HG02798 (cell line): ENCODE measurements around the gene APOOL.
"Not testable (repeated sequence)": the region's sequence is repeated elsewhere in the genome, so short reads cannot be mapped to it uniquely, and the experiment has no call there.

Experiments used
- ATAC-seq: cut with Tn5 transposase; IDR thresholded peaks from one replicate; pipeline ENCODE4 v1.9.1; 2021; ENCODE audit warnings: mild to moderate bottlenecking; ENCODE audit not compliant: unreplicated experiment, poor library complexity

APOOL gene

DNA sequence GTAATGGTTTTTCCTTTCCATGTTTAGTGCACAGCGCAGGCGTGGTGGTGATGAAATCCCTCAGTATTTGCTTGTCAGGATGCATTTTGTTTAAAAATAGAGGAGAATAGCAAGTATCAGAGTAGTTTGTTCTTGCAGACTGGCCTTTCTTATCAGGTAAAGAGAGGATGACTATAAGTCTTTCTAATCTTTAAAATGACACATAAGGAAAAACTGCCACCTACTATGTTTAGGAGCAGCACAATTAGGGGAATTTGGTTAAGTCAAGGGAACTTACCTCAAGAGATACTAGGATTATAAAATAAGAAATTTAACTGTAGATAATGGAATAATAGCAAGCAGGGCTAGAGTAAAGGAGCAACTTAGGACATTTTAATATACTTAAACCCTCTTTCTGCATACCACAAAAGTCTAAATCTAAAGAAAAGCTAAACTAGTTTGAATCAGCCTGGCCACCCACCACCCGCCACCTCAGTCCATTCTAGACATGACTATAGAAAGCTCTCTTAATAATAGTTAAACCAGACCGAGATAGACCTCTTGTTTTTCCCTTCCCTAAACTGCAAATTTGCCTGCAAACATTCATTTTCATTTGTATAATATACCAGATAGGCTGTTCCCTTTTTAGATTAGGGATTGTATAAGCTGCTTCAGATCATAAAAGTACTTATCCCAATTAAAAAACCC is 62.0 kb downstream of the APOOL start:
- peak; percentile 83 for ATAC-seq

DNA sequence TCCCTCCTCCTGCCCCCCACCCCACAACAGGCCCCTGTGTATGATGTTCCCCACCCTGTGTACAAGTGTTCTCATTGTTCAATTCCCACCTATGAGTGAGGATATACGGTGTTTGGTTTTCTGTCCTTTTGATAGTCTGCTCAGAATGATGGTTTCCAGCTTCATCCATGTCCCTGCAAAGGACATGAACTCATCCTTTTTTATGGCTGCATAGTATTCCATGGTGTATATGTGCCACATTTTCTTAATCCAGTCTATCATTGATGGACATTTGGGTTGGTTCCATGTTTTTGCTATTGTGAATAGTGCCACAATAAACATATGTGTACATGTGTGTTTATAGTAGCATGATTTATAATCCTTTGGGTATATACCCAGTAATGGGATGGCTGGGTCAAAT is 73.6 kb downstream of the APOOL start:
- ATAC-seq: not testable (repeated sequence)

DNA sequence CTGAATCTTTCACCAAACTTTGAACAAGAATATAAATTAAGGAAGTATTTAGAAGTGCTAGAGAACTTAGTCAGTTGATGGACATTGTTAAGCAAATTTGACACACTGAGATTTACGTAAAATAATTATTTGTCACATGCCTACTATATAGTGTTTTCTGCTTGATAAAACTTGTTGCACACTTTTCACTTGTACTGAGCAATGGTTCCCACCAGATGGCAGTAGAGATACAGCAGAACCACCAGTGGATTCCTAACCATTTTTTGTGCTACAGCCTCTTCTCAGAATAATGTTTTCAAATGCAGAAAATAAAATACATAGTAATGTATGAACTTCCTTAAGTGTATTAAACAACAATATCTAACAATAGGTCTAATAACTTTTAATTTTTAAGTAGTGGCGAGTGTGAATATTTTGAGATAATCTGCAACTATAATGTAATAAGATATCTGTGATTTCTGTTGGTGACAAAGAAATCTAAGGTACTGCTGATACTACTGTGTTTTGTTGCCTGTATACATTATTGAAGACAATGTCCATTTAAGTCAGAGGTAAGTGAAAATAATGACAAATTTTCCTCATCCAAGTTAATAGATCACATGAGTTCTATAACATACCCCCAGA is 81.2 kb downstream of the APOOL start:
- peak; percentile 56 for ATAC-seq

DNA sequence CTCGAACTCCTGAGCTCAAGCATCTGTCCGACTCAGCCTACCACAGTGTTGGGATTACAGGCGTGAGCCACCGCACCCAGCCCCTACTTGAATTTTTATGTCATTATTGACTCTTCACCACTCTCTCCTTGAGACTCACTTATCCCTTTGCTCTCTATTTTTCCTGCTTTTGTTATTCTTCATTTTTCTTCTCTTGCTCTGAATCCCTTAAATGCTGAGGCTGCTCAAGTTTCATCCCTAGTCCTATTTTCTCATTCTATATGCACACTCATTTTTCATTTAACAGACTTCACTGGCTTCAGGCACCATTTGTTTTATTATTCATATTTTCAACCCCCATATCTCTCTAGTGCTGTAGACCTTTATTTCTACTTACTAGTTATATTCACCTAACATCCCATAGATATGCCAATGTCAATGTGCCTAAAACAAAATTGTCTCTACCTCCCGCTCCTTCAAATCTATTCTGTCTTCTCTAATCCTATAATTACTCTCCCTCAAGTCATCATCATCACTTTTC is 85.7 kb downstream of the APOOL start:
- ATAC-seq: no peak

DNA sequence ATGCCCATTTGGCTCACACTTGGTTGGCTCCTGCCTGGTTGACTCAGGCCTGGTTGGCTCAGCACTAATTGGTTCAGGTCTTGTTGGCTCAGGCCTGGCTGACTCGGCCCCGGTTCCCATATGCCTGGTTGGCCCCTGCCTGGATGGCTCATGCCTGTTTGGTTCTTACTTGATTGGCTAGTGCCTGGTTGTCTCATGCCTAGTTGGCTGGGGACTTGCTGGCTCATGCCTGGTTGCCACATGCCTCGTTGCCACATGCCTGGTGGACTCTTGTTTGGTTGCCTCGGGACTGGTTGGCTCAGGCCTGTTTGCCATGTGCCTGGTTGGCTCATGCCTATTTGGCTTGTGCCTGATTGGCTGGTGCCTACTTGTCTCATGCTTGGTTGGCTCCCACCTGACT is 103.7 kb downstream of the APOOL start:
- no peak for ATAC-seq

DNA sequence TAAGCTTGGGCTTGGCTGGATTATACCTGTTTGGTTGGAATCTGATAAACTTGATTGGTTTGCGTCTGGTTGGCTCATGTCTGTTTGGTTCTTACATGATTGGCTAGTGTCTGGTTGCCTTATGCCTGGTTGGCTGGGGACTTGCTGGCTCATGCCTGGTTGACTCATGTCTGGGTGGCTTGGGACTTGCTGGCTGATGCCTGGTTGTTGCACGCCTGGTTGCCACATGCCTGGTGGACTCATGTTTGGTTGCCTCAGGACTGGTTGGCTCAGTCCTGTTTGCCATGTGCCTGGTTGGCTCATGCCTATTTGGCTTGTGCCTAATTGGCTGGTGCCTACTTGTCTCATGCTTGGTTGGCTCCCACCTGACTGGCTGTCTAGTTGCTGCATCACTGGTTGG is 104.5 kb downstream of the APOOL start:
- no peak for ATAC-seq

DNA sequence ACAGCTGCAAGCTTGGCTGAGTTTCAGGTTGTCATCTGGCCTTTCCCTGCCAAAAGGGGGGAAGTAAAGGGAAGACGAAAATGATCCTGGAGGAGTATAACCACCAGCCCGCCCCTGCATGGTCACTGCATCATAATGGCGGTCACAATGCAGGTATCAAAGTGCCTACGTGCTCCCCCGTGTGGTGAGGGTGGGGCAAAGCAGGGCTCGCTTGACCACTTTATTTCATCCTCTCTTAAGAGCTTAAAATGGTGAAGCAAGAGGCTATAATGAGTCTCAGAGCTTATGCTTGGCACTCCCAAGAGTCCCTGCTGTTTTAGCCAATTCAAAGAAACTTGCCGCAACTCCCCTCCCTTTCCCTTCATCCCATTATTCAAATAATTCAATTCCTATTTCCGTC is 105.6 kb downstream of the APOOL start:
- ATAC-seq: peak; percentile 62

DNA sequence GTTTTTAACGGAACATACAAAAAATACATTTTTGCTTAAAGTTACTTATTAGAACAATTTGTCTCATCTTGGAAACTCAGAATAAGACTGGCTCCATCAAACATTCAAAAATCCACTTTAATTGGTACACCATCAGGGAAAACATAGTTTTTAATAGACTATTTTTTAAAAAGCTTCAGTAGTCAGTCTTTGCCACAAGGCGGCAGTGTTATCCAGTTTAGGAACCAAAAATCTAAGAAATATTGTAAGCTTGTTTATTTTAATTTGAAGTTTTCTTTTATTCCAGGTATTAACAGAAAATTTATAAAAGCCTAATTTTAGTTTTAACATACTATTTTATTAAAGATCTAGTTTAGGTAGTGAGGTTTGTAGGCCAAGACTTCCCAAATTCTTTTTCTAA is 107.7 kb downstream of the APOOL start:
- no peak for ATAC-seq

DNA sequence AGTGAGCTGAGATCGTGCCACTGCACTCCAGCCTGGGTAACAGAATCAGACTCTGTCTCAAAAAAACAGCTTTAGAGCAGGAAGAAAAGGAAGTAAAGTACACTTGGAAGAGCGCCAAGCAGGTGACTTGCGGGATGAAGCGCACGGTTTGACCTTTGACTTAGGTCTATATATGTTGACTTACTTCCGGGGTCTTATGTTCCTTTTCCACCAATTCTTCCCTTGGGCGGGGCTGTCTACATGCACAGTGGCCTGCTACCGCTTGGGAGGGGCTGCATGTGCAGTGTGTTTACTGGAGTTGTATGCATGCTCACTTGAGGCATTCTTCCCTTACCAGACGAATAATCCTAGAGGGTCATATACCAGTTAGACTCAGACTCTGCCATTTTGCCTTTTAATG is 108.6 kb downstream of the APOOL start:
- no peak for ATAC-seq

DNA sequence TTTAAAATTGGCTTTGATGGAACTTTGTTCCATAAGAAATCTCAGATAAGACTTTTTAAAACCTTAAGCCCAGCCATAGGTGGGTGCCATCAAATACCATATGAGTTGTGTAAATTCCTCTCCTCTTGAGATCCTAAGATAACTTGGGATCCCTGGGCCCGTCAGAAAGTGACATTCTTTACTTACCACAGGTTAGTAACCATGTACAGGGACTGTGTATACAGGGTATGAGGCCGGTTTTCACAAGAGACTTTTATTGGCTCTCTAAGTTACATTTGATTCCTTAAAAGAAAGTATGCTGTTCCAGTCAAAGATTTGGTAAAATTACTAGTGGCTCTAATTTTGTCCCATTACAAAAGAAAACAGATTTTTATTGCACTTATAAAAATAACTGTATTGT is 110.1 kb downstream of the APOOL start:
- no peak for ATAC-seq

DNA sequence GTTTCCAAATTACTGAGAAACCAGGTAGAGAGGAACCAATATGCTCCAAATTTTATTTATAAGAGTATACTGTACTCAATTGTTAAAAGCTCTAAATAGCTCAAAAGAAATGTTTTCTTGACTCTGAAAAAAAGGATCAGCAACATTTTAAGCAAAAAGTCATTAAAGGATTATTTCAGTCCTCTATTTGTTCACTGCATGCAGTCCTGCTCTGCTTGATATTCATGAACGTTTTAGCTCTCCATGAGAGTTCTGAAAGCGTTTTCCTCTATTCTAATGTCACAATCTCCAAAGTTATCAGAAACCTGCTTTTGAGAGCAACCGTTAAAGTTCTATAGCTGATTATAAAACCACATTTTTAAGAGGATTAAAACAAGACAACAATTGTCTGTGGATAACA is 110.5 kb downstream of the APOOL start:
- no peak for ATAC-seq

DNA sequence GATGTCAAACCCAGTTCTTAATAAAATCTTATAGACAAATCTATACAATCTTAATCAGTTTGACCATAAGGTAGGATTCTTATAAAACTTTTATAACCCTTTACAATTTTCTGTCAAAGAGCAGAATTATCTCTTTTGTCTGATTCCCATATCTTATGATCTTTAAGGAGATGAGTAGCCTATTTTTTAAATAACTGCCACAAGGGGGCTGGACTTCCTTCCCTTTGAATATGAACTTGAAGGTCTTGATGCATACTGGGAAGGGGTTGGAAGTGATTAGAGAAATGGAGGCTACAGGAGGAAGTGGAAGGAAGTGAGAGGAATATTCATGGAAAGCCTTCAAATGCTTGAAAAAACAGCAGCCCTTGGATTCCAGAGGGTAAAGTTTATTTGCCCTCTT is 111.1 kb downstream of the APOOL start:
- ATAC-seq: no peak

DNA sequence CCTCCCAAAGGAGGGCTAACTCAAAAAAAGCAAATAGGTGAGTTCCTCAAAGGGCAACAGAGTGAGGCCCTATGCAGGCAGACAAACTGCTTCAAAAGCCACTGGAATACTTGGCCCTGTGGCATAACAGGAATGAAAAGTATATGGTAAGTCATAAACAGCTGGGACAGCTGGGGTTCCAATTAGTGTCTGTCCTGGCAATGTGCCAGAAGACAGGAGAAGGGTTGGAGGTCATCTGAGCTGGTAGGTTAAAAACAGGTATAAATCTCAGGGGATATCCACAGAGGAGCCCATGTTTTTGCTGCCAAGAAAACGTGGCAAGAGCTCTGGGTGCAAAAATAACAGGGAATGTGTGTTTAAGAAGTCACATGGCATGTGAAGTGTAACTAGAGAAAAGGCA is 111.6 kb downstream of the APOOL start:
- ATAC-seq: no peak

DNA sequence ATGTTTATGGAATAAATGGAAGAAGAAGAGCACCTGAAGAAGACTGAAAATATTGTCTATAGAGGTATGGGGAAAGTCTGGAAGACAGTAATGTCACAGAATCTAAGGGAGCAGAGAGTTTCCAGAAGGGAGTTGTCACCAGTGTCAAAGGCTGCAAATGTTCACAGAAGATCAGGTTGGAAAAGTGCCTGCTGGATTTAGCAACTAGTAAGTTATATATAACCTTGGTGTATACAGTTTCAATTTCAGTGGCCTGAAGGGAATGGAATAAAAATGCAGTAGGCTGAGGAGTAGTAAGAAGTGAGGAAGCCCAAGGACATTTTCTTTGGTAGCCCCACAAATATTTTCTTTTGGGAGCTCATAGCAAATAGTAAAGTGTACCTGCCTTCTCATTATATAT is 132.7 kb downstream of the APOOL start:
- ATAC-seq: no peak

DNA sequence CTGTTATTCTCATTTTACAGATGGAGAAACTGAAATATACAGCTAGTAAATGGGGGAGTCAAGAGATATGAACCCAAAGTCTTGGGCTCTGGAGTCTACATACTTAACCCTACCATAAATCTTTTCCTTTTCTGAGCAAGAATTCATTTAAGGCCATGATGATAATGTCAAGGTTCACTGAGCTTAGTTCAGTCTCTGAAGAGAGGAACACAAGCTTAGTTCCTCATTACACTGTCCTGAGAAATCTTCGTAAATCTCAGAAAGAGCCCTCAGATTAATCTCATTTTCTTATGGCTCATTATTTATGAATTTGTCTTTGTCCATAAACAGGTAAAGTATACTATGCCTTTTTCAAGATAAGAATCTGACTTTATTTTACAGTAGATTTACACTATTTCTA is 135.7 kb downstream of the APOOL start:
- no peak for ATAC-seq

DNA sequence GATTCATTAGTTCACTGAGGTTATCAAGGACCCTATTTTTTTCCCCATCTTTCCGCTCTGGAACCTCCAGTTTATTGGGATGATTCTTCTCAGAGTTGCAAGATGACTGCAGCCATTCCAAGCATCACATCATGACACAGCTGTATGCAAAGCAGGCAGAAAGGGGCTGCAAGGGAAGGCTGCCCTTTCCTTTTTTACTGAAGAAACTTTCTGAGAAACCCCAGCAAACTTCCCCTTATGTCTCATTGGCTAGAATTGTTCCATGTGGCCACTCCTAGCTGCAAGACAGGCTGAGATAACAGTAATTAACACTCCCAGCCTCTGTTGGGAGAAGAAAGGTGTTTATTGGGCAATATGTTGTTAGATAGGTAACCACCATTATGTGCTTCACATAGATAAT is 137.3 kb downstream of the APOOL start:
- ATAC-seq: peak; percentile 74
